ENCODE results near the gene ZFTA.

DNA sequence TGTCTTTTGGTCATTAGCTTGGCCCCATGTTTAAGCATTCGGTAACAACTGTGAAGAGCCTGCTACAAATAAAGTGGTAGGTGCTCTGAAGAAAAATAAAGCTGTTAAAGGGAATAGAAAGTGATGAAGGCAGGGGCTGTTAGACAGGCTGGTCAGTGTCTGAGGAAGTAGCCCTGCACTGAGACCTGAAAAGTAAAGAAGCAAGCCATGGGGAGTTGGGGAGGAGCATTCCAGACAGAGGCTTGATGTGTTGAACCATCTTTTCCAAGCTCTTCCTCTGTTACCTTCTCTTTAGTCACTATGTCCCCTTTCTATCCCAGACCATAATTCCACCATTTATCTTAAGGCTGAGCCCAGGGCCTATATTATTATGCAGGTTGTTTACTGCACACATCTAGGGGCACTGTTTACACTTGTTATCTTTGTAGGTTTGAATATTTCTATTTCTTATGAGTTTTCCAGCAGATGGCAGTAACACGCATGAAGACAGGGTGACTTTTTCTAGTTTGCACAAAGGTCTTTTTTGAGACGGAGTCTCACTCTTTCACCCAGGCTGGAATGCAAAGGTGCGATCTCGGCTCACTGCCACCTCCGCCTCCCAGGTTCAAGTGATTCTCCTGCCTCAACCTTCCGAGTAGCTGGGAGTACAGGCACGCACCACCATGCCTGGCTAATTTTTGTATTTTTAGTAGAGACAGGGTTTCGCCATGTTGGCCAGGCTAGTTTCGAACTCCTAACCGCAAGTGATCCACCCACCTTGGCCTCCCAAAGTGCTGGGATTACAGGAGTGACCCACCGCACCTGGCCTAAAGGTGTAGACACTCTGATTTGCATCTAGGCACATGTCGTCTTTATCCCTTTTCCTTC is 23.0 kb downstream of the ZFTA start:
- no peak for TF ChIP-seq BHLHE40 (IDR thresholded peaks at IDR 0.05; ENCODE audit: borderline replicate concordance)
- no peak for TF ChIP-seq ARNT (IDR thresholded peaks at IDR 0.05)
- no peak for TF ChIP-seq TARDBP (IDR thresholded peaks at IDR 0.05)

Measured in HEK293T (cell line).